Testis (tissue), 3 donors: Measurements from ENCODE around the gene PRKAR2B. TPM values are rescaled to one million over a fixed set of nuclear protein-coding genes. Genes with fewer than 3 reads are reported as not detected.

ENCODE experiments used
- DNase-seq: peaks from one replicate; pipeline ENCODE4 v3.0.0-alpha.2; 2019
- H3K27ac ChIP-seq, 2 donors: fragments of 200-600 bp; sonication (generic); one replicate each; pipeline ENCODE4 v1.5.1; 2019
- H3K27me3 ChIP-seq: fragments of 200-600 bp; sonication (generic); one replicate; pipeline ENCODE4 v1.5.1; 2019
- H3K36me3 ChIP-seq: fragments of 200-600 bp; sonication (generic); one replicate; pipeline ENCODE4 v1.5.1; 2017; ENCODE audit warnings: low read depth; ENCODE audit errors: missing control alignments
- H3K4me1 ChIP-seq: fragments of 200-600 bp; sonication (generic); one replicate; pipeline ENCODE4 v1.5.1; 2019
- H3K4me3 ChIP-seq, 2 donors: fragments of 200-600 bp; sonication (generic); one replicate each; pipeline ENCODE4 v1.5.1; 2017 to 2019
- H3K9me3 ChIP-seq: fragments of 200-600 bp; sonication (generic); one replicate; pipeline ENCODE4 v1.5.1; 2017
- POLR2A ChIP-seq: fragments of 450-650 bp; IDR thresholded peaks from one replicate; pipeline ENCODE4 v1.6.1; 2017; ENCODE audit warnings: antibody characterized with exemption, mild to moderate bottlenecking, moderate library complexity
- WGBS, 2 donors: methylation state at CpG; one replicate each; pipeline ENCODE4 v1.1.5; 2018; 5-methylcytosine and 5-hydroxymethylcytosine counted together
- intact Hi-C: fragments of 100-400 bp; cut with DNase I; formaldehyde crosslinking; loops from one replicate; pipeline ENCODE4 v1.15.1; 2023; ENCODE audit warnings: low total_unique reads
- polyA plus RNA-seq: library from polyadenylated mRNA; stranded (reverse); fragments of 350-450 nt; fragmentation: Illumina TruSeq; extraction: RNeasy Lipid Tissue Mini Kit (QIAGEN cat#74804); gene quantifications from one replicate; pipeline ENCODE4 v1.2.3, GENCODE V29; 2014; ENCODE audit warnings: low read depth, low replicate concordance; ENCODE audit not compliant: insufficient read depth
- total RNA-seq, 2 donors: library from RNA; depleted of rRNA; stranded (reverse); fragments of >200 nt; gene quantifications; one replicate each; pipeline ENCODE4 v1.2.3, GENCODE V29; 2016
- TF ChIP-seq, protein P1 (sequence below), 3 experiments: fragments of 450-650 bp in 2 of 3; fragments of 200-600 bp in 1 of 3; sonication (generic) in 1 of 3; IDR thresholded peaks; one replicate each; pipeline ENCODE4 v1.5.1; 2016 to 2019; ENCODE audit warnings: antibody characterized with exemption in 3 of 3, mild to moderate bottlenecking in 2 of 3, moderate library complexity in 1 of 3

PRKAR2B gene
- total and polyA plus RNA-seq, 3 donors from 2014 or later = 51.7 to 81.8 (median 66.3) TPM

GRCh38 chr7:107125475-107125874 is 81.0 kb downstream of the PRKAR2B start:
- intact Hi-C loops = no loop called here
- Histone ChIP-seq H3K27me3 (no peaks in the 10 kb centered on the region), H3K9me3 (no peaks in the 10 kb centered on the region), H3K36me3 (no peaks in the 10 kb centered on the region), H3K4me1 (no peaks in the 10 kb centered on the region), H3K27ac (no peak overlapping the region), H3K4me3 (no peak overlapping the region)
- DNase-seq = no peak
- WGBS, 2 donors = 72 to 79% methylated on average over 5 of the region's 5 CpGs
- TF ChIP-seq POLR2A = no peak
- TF ChIP-seq, protein P1, sequence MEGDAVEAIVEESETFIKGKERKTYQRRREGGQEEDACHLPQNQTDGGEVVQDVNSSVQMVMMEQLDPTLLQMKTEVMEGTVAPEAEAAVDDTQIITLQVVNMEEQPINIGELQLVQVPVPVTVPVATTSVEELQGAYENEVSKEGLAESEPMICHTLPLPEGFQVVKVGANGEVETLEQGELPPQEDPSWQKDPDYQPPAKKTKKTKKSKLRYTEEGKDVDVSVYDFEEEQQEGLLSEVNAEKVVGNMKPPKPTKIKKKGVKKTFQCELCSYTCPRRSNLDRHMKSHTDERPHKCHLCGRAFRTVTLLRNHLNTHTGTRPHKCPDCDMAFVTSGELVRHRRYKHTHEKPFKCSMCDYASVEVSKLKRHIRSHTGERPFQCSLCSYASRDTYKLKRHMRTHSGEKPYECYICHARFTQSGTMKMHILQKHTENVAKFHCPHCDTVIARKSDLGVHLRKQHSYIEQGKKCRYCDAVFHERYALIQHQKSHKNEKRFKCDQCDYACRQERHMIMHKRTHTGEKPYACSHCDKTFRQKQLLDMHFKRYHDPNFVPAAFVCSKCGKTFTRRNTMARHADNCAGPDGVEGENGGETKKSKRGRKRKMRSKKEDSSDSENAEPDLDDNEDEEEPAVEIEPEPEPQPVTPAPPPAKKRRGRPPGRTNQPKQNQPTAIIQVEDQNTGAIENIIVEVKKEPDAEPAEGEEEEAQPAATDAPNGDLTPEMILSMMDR (IDR thresholded peaks at IDR 0.05) = no peak

DNA sequence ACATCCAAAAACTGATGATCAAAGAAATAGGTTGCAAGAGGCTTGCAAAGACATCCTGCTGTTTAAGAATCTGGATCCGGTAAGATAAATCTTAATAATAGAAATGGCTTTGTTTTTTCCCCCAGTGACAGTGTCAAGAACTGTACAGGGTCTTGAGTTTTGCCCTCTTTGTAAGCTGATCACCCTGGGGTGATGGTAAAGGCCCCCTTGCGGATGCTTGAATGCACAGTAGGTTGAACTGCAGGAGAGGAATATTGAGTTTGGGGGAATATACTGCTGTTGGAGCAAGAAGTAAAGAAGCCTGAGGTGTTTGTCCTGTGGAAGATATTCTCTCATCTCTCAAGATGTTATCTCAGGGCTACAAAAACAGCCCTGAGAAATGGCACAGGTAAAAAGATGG is 83.7 kb downstream of the PRKAR2B start:
- 91 to 93% methylated on average over 2 of the region's 2 CpGs for WGBS, 2 donors
- TF ChIP-seq, protein P1 (IDR thresholded peaks at IDR 0.05) = no peak
- no peak for TF ChIP-seq POLR2A
- Histone ChIP-seq H3K36me3 (no peaks in the 10 kb centered on the region), H3K27me3 (no peaks in the 10 kb centered on the region), H3K4me1 (no peaks in the 10 kb centered on the region), H3K9me3 (no peaks in the 10 kb centered on the region), H3K27ac (no peak overlapping the region), H3K4me3 (no peak overlapping the region)
- no peak for DNase-seq
- intact Hi-C loops = no loop called here

DNA sequence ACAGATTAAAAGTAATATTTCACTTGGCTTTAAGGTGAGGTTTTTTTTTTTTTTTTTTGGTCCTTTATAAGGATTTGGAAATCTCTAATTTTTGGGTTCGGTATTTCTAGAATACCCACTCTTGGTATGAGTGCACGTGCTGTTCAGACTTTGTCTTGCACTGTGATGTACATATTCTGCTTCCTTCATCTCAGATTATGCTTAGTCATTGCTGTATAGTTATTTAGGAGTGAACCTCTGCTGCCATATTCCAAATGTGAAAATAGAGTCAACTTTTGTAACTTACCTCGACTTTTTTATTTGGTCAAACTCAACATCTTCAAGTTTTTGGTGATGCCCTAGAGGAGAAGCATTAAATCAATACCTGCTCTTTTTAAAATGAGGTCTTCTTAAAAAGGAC is 84.2 kb downstream of the PRKAR2B start:
- H3K27me3 ChIP-seq = no peaks in the 10 kb centered on the region
- 93 to 95% methylated on average over 3 of the region's 3 CpGs for WGBS, 2 donors
- TF ChIP-seq, protein P1 (IDR thresholded peaks at IDR 0.05) = no peak
- no peak for TF ChIP-seq POLR2A
- DNase-seq = no peak
- H3K36me3 ChIP-seq = no peaks in the 10 kb centered on the region
- no peaks in the 10 kb centered on the region for H3K4me1 ChIP-seq
- H3K4me3 ChIP-seq = no peak overlapping the region
- intact Hi-C loops = no loop called here
- no peaks in the 10 kb centered on the region for H3K9me3 ChIP-seq
- H3K27ac ChIP-seq = no peak overlapping the region

DNA sequence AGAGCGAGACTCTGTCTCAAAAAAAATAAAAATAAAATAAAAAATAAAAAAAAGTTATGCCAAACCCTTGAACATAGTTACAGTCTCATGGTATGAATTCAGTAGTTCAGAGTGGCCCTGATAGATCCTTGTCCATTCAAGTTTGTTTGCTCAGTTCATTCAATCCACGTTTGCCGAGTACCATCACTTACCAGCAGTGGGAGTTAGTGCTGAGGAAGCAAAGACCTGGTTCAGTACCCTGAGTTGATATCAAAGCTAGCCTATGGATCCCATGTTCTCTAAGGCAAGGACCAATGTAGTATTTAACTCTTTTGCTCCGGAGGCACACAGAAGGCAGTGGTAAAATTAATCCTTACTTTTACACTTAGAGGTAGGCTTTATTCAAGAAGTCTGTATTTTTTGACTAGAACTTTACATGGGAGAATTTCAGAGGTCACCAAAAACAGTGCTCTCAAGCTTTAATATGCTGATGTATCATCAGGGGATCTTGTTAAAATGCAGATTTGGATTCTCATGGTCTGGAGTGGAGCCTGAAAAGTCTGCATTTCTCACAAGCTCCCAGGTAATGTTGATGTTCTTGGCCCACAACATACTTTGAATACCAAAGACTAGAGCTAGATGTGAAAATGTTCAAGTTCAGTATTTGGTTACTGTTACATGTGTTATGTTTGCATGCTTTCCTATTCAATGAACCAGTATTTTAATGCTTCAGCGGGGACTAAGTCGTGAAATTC is 86.1 kb downstream of the PRKAR2B start:
- no peak for DNase-seq
- intact Hi-C loops = no loop called here
- H3K9me3 ChIP-seq = no peaks in the 10 kb centered on the region
- WGBS, 2 donors = 67 to 73% methylated on average over 6 of the region's 6 CpGs
- no peak for TF ChIP-seq POLR2A
- TF ChIP-seq, protein P1 (IDR thresholded peaks at IDR 0.05) = no peak
- no peaks in the 10 kb centered on the region for H3K4me1 ChIP-seq
- no peak overlapping the region for H3K4me3 ChIP-seq
- no peaks in the 10 kb centered on the region for H3K27me3 ChIP-seq
- no peaks in the 10 kb centered on the region for H3K36me3 ChIP-seq
- no peak overlapping the region for H3K27ac ChIP-seq

DNA sequence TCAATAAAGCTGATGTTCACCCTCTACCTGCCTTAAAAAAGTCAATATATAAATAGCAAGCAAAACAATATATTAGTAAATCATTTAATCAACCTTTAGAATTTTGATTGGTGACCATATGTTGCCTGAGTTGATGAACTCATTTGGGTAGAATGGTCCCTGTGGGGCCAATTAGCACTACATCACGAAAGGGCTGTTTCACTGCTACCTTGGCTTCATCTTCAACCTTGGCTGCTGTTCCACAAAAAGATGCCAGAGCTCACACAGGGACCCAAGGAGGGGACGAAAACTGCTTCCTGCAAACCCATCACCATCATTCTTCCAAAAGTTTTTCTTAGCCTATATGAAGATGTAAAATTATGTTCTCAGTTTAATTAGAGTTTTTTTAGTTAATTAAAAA is 88.9 kb downstream of the PRKAR2B start:
- DNase-seq = no peak
- no peak overlapping the region for H3K4me3 ChIP-seq
- no peaks in the 10 kb centered on the region for H3K27me3 ChIP-seq
- no peaks in the 10 kb centered on the region for H3K9me3 ChIP-seq
- WGBS, 2 donors = 66 to 68% methylated on average over 2 of the region's 2 CpGs
- TF ChIP-seq, protein P1 (IDR thresholded peaks at IDR 0.05) = no peak
- no peak for TF ChIP-seq POLR2A
- no peaks in the 10 kb centered on the region for H3K4me1 ChIP-seq
- H3K27ac ChIP-seq = no peak overlapping the region
- intact Hi-C loops = no loop called here
- no peaks in the 10 kb centered on the region for H3K36me3 ChIP-seq
